Left colon (tissue), 2 donors: Measurements from ENCODE around the gene MASP1. TPM values are rescaled to one million over a fixed set of nuclear protein-coding genes. Genes with fewer than 3 reads are reported as not detected.
"Not testable (repeated sequence)": the region's sequence is repeated elsewhere in the genome, so short reads cannot be mapped to it uniquely, and the experiment has no call there.

ENCODE experiments used
- ATAC-seq: fragments of 200-7000 bp; cut with Tn5 transposase; one replicate; pipeline ENCODE4 v1.9.1; 2020; ENCODE audit warnings: mild to moderate bottlenecking, moderate library complexity
- DNase-seq, 2 donors: peaks; one replicate each; pipeline ENCODE4 v3.0.0-alpha.2; 2020
- intact Hi-C, 2 donors: fragments of 100-400 bp; cut with DNase I in 1 of 2; cut with micrococcal nuclease in 1 of 2; formaldehyde crosslinking; loops; one replicate each; pipeline versions ENCODE4 v1.11.2 to v1.14.0; 2022; cut with DNase I, micrococcal nuclease
- total RNA-seq, 2 donors: library from RNA; stranded (reverse); fragmentation: NEBNext Ultra II Directional; extraction: Animal tissue kit (Norgen Biotek cat#: 25700); gene quantifications; one replicate each; pipeline ENCODE4 v1.2.1, GENCODE V29; 2021
- donor health status: DM: no; HTN: no; CAD: no.
- donor health status: DM: yes; HTN: yes; CAD: no.

The MASP1 gene
- total RNA-seq, 2 donors from 2014 or later: 3.7 to 15.7 TPM

- ATAC-seq (no peak), DNase-seq (no peak)
- intact Hi-C loops: no loop called here
These were observed 48.6 kb downstream of the MASP1 start for GRCh38 chr3:187242900-187243299.

GRCh38 chr3:187242435-187242834 is 49.1 kb downstream of the MASP1 start:
- intact Hi-C loops: no loop called here
- ATAC-seq: no peak

GRCh38 chr3:187238835-187239234 is 52.7 kb downstream of the MASP1 start:
- DNase-seq, ATAC-seq, intact Hi-C loops: not testable (repeated sequence)

More at GRCh38 chr3:187242435-187242834, 49.1 kb downstream of the MASP1 start:
- no peak for DNase-seq

- DNase-seq (no peak), ATAC-seq (no peak)
- intact Hi-C loops: no loop called here
These were observed 53.3 kb downstream of the MASP1 start for GRCh38 chr3:187238239-187238638.

- no peak for DNase-seq
- intact Hi-C loops: no loop called here
- ATAC-seq: no peak
These were observed 53.8 kb downstream of the MASP1 start for GRCh38 chr3:187237741-187238140.

- intact Hi-C loops: no loop called here
- DNase-seq (no peak), ATAC-seq (no peak)
These were observed 54.6 kb downstream of the MASP1 start for GRCh38 chr3:187236962-187237361.

GRCh38 chr3:187230011-187230410 is 61.5 kb downstream of the MASP1 start:
- intact Hi-C loops: no loop called here
- no peak for DNase-seq
- ATAC-seq: no peak

GRCh38 chr3:187228740-187229139 is 62.8 kb downstream of the MASP1 start:
- DNase-seq (no peak), ATAC-seq (no peak)
- intact Hi-C loops: loop anchor here in 1 of 2 donors (10.0 kb wide), 1 partner anchor 446 kb away; the partner anchor contains the start of gene SST

GRCh38 chr3:187227658-187228258 is 63.8 kb downstream of the MASP1 start:
- DNase-seq: no peak
- intact Hi-C loops: loop anchor here in 1 of 2 donors (10.0 kb wide), 1 partner anchor 447 kb away; the partner anchor contains the start of gene SST
- no peak for ATAC-seq

- intact Hi-C loops: loop anchor here in 1 of 2 donors (5.0 to 10.0 kb wide), 2 partner anchors 94 to 451 kb away; partner anchors contain the start of gene SST
- ATAC-seq: no peak
- no peak for DNase-seq
These were observed 67.7 kb downstream of the MASP1 start for GRCh38 chr3:187223799-187224198.

- intact Hi-C loops: loop anchor here in 1 of 2 donors (5.0 to 10.0 kb wide), 2 partner anchors 94 to 452 kb away; partner anchors contain the start of gene SST
- no peak for ATAC-seq
- no peak for DNase-seq
These were observed 68.7 kb downstream of the MASP1 start for GRCh38 chr3:187222801-187223200.

- intact Hi-C loops: no loop called here
These were observed 76.1 kb downstream of the MASP1 start for GRCh38 chr3:187215460-187215859.

GRCh38 chr3:187213616-187214015 is 77.9 kb downstream of the MASP1 start:
- no peak for ATAC-seq
- no peak for DNase-seq
- intact Hi-C loops: no loop called here

More at GRCh38 chr3:187215460-187215859, 76.1 kb downstream of the MASP1 start:
- ATAC-seq (no peak), DNase-seq (no peak)

GRCh38 chr3:187212705-187213104 is 78.8 kb downstream of the MASP1 start:
- intact Hi-C loops: no loop called here
- no peak for DNase-seq

GRCh38 chr3:187212196-187212545 is 79.4 kb downstream of the MASP1 start:
- no peak for DNase-seq
- intact Hi-C loops: no loop called here
- no peak for ATAC-seq

More at GRCh38 chr3:187212705-187213104, 78.8 kb downstream of the MASP1 start:
- no peak for ATAC-seq

GRCh38 chr3:187211532-187212195 is 79.9 kb downstream of the MASP1 start:
- no peak for DNase-seq
- ATAC-seq: no peak
- intact Hi-C loops: no loop called here

GRCh38 chr3:187210545-187211327 is 80.8 kb downstream of the MASP1 start:
- no peak for DNase-seq
- intact Hi-C loops: no loop called here

GRCh38 chr3:187210091-187210490 is 81.4 kb downstream of the MASP1 start:
- DNase-seq (no peak), ATAC-seq (no peak)
- intact Hi-C loops: no loop called here

More at GRCh38 chr3:187210545-187211327, 80.8 kb downstream of the MASP1 start:
- ATAC-seq: no peak

- ATAC-seq: no peak
- DNase-seq: no peak
- intact Hi-C loops: no loop called here
These were observed 82.0 kb downstream of the MASP1 start for GRCh38 chr3:187209491-187209890.
